Keratinocyte (primary cell): ENCODE results near the gene CXCL16. TPM values are rescaled to one million over a fixed set of nuclear protein-coding genes. Genes with fewer than 3 reads are reported as not detected.

ENCODE experiments used
- DNase-seq: peaks from one replicate; pipeline ENCODE4 v3.0.0-alpha.2; 2011; ENCODE audit warnings: low read depth, missing footprints, low spot score
- FAIRE-seq: peaks from 2 replicates; lab custom pipeline; 2011; peaks lifted over from hg19 to GRCh38; lab: Jason Lieb, UNC
- H2AFZ ChIP-seq: 2 replicates; pipeline ENCODE4 v1.6.0; 2012; ENCODE audit warnings: low read length, control low read depth, inconsistent platforms; ENCODE audit not compliant: control insufficient read depth
- H3K27ac ChIP-seq: 2 replicates; pipeline ENCODE4 v1.5.1; 2011; ENCODE audit warnings: low read length; ENCODE audit not compliant: control insufficient read depth, insufficient read depth
- H3K27me3 ChIP-seq: 3 replicates; pipeline ENCODE4 v1.6.0; 2011; ENCODE audit warnings: low read length; ENCODE audit not compliant: control insufficient read depth, insufficient read depth; ENCODE audit errors: extremely low read depth
- H3K36me3 ChIP-seq, 2 experiments: 2 replicates in 1 of 2; 3 replicates in 1 of 2; pipeline ENCODE4 v1.5.1; 2011; ENCODE audit warnings: low read length in 2 of 2, mild to moderate bottlenecking in 1 of 2; ENCODE audit not compliant: control insufficient read depth in 2 of 2, insufficient read depth in 2 of 2; ENCODE audit errors: extremely low read depth in 1 of 2
- H3K4me1 ChIP-seq: 3 replicates; pipeline ENCODE4 v1.5.1; 2011; ENCODE audit warnings: low read length; ENCODE audit not compliant: control insufficient read depth, insufficient read depth; ENCODE audit errors: extremely low read depth
- H3K4me2 ChIP-seq: 3 replicates; pipeline ENCODE4 v1.6.0; 2011; ENCODE audit warnings: low read depth, low read length; ENCODE audit not compliant: control insufficient read depth, insufficient read depth; ENCODE audit errors: extremely low read depth
- H3K4me3 ChIP-seq, 3 experiments: fragments of 200-600 bp in 1 of 3; sonication (generic) in 1 of 3; 2 replicates in 2 of 3; 3 replicates in 1 of 3; pipeline ENCODE4 v1.5.1; 2011 to 2016; ENCODE audit warnings: low read length in 3 of 3, mild to moderate bottlenecking in 3 of 3, control low read depth in 2 of 3, inconsistent platforms in 1 of 3, low read depth in 1 of 3, mixed read lengths in 1 of 3, mixed run types in 1 of 3, moderate library complexity in 1 of 3; ENCODE audit not compliant: control insufficient read depth in 2 of 3, insufficient read depth in 2 of 3; ENCODE audit errors: extremely low read depth in 1 of 3
- H3K79me2 ChIP-seq: 2 replicates; pipeline ENCODE4 v1.6.0; 2012; ENCODE audit warnings: low read length; ENCODE audit not compliant: control insufficient read depth, insufficient read depth
- H3K9ac ChIP-seq: 3 replicates; pipeline ENCODE4 v1.6.0; 2011; ENCODE audit warnings: low read length; ENCODE audit not compliant: control insufficient read depth, insufficient read depth; ENCODE audit errors: extremely low read depth
- H3K9me1 ChIP-seq: 3 replicates; pipeline ENCODE4 v1.6.0; 2011; ENCODE audit warnings: low read length; ENCODE audit not compliant: control insufficient read depth, insufficient read depth; ENCODE audit errors: extremely low read depth
- H3K9me3 ChIP-seq: 2 replicates; pipeline ENCODE4 v1.5.1; 2012; ENCODE audit warnings: low read depth, low read length; ENCODE audit not compliant: control insufficient read depth
- H4K20me1 ChIP-seq: 3 replicates; pipeline ENCODE4 v1.6.0; 2011; ENCODE audit warnings: low read length; ENCODE audit not compliant: control insufficient read depth, insufficient read depth; ENCODE audit errors: extremely low read depth
- CTCF ChIP-seq, 3 experiments: IDR thresholded peaks in 1 of 3; conservative IDR thresholded peaks in 1 of 3; optimal IDR thresholded peaks in 1 of 3; 2 replicates in 2 of 3; 3 replicates in 1 of 3; pipeline versions ENCODE3 to v1.5.1; 2011; ENCODE audit warnings: low read length in 3 of 3, mild to moderate bottlenecking in 3 of 3, moderate library complexity in 2 of 3, control low read depth in 1 of 3, inconsistent platforms in 1 of 3; ENCODE audit not compliant: insufficient read depth in 2 of 3; ENCODE audit errors: extremely low read depth in 1 of 3
- EZH2 ChIP-seq: IDR thresholded peaks from one replicate; pipeline ENCODE4 v1.6.1; 2012; ENCODE audit warnings: inconsistent platforms, mild to moderate bottlenecking, low read length, moderate library complexity
- dilution Hi-C: fragments of 300-500 bp; cut with MboI; formaldehyde crosslinking; loops from one replicate; pipeline ENCODE4 v1.7.0; 2020; ENCODE audit warnings: low sequenced_read_pairs; ENCODE audit not compliant: extremely low pct_ligation_motif_present
- polyA plus RNA-seq, 5 experiments: library from polyadenylated mRNA; depleted of rRNA in 3 of 5; stranded (reverse) in 3 of 5; stranded (forward) in 1 of 5; unstranded in 1 of 5; fragments of >200 nt; gene quantifications; 1 replicate in 1 of 5; 2 replicates in 3 of 5; 3 replicates in 1 of 5; pipeline versions ENCODE4 v1.2.1 to v1.2.3, GENCODE V29; 2011 to 2012; ENCODE audit warnings: missing spikeins in 2 of 5, low read depth in 1 of 5, low replicate concordance in 1 of 5

CXCL16 gene
- polyA plus RNA-seq, 1 donor (not counting 4 experiments of a cell fraction or from before 2014, with no cell fraction given): 12.8 TPM

DNA sequence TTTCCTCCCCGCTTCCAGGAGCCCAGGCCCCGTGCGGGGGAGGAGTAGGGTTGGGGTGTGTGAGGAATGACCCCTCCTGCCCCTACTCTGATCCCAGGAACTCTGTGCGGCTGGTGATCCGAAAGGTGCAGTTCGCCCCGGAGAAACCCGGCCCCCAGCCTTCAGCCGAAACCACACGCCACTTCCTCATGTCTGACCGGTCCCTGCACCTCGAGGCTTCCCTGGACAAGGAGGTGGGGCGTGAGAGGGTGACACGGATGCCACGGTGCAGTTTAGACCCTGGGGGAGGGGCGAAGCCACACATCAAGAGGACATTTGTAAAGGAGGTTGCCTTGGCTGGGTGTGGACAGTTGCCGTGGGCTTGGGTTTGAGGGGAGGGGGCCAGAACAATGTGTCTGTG, 21.9 kb downstream of the CXCL16 start:
- no peak for TF ChIP-seq CTCF (optimal IDR thresholded peaks at IDR 0.05 in 1 of 3, IDR thresholded peaks at IDR 0.05 in 1 of 3, conservative IDR thresholded peaks at IDR 0.05 in 1 of 3; ENCODE audit: extremely low read depth in 1 of 3, insufficient read depth in 2 of 3, low read length in 3 of 3)
- TF ChIP-seq EZH2: no peak
- dilution Hi-C loops: no loop called here
- no peaks in the 10 kb centered on the region for H3K36me3 ChIP-seq
- H3K27me3 ChIP-seq: no peaks in the 10 kb centered on the region
- no peak overlapping the region for H3K4me3 ChIP-seq
- H3K4me2 ChIP-seq: no peak overlapping the region
- no peaks in the 10 kb centered on the region for H3K4me1 ChIP-seq
- no peaks in the 10 kb centered on the region for H3K9me3 ChIP-seq
- H3K9ac ChIP-seq: no peak overlapping the region
- H3K9me1 ChIP-seq: no peaks in the 10 kb centered on the region
- no peaks in the 10 kb centered on the region for H3K79me2 ChIP-seq
- no peak overlapping the region for H2AFZ ChIP-seq
- H3K27ac ChIP-seq: no peak overlapping the region
- FAIRE-seq (no peak), DNase-seq (no peak)
- H4K20me1 ChIP-seq: no peaks in the 10 kb centered on the region

DNA sequence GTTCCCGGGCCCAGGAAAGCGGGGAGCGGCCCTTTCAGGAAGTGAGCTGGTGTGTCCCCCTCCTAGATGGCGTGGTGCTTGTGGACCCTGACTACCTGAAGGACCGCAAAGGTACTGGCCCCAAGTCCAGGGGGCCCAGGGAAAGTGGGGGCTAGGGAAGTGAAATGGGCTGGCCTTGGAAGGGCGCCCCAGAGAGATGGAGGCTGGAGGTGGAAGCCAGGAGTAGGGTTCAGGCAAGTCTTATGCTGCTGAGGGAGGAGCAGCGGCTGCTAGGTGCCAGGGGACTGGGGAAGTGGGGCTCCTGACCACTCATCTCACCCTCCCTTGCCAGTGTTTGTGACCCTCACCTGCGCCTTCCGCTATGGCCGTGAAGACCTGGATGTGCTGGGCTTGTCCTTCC, 23.6 kb downstream of the CXCL16 start:
- Histone ChIP-seq H3K79me2 (no peaks in the 10 kb centered on the region), H3K4me1 (peaks cover 5% of the 10 kb centered on the region), H4K20me1 (no peaks in the 10 kb centered on the region), H2AFZ (no peak overlapping the region), H3K9me3 (no peaks in the 10 kb centered on the region), H3K27ac (no peak overlapping the region), H3K36me3 (no peaks in the 10 kb centered on the region), H3K9me1 (no peaks in the 10 kb centered on the region), H3K4me3 (no peak overlapping the region), H3K27me3 (no peaks in the 10 kb centered on the region), H3K9ac (no peak overlapping the region), H3K4me2 (no peak overlapping the region)
- dilution Hi-C loops: no loop called here
- FAIRE-seq (no peak), DNase-seq (no peak)
- TF ChIP-seq EZH2: no peak
- TF ChIP-seq CTCF (optimal IDR thresholded peaks at IDR 0.05 in 1 of 3, IDR thresholded peaks at IDR 0.05 in 1 of 3, conservative IDR thresholded peaks at IDR 0.05 in 1 of 3; ENCODE audit: extremely low read depth in 1 of 3, insufficient read depth in 2 of 3, low read length in 3 of 3): no peak
